ENCODE data around the gene PCBP4. TPM values are rescaled to one million over a fixed set of nuclear protein-coding genes. Genes with fewer than 3 reads are reported as not detected.

Gene PCBP4
- total RNA-seq, 1 experiment from 2014 or later, result 28.7 TPM

DNA sequence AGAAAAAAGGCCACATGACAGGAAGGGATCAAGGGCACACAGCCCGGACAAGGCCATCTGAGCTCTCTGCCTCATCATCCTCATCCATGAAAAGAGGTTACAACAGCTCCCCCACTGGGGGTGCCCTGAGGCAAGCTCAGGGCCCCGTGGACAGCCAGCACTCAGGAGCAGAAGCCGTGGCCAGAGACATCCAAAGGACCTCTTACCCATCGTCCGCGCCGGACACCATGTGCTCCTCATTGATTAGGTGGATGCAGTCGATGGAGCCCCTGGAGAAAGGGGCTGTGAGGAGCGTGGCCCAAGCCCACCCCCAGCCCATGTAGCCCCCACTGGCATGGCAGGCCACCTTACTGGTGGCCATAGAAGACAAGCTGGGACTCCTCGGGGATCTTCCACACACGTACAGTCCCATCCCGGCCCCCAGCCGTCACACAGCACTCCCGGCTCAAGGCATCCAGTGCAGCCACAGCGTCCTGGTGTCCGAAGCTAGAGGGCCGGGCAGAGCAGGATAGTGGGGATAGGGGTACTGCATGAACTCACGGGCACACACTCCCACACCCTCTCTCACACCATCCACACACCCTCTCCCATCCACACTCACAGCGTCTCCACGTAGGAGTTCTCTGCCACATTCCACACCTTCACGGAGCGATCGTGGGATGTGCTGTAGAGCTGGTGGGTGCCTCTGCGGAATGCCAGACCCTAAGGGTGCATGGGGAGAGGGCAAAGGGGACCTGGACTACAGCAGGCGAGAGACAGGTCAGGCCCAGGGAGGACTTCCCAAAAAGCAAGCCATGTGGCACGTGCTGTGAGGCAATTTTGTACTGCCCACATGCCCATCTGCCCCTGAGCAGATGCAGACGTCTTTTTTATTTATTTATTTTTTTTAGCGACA, 32.0 kb downstream of the PCBP4 start (continued):
- TF ChIP-seq, protein P1, sequence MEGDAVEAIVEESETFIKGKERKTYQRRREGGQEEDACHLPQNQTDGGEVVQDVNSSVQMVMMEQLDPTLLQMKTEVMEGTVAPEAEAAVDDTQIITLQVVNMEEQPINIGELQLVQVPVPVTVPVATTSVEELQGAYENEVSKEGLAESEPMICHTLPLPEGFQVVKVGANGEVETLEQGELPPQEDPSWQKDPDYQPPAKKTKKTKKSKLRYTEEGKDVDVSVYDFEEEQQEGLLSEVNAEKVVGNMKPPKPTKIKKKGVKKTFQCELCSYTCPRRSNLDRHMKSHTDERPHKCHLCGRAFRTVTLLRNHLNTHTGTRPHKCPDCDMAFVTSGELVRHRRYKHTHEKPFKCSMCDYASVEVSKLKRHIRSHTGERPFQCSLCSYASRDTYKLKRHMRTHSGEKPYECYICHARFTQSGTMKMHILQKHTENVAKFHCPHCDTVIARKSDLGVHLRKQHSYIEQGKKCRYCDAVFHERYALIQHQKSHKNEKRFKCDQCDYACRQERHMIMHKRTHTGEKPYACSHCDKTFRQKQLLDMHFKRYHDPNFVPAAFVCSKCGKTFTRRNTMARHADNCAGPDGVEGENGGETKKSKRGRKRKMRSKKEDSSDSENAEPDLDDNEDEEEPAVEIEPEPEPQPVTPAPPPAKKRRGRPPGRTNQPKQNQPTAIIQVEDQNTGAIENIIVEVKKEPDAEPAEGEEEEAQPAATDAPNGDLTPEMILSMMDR (IDR thresholded peaks at IDR 0.05), result no peak
- TF ChIP-seq, protein P2, sequence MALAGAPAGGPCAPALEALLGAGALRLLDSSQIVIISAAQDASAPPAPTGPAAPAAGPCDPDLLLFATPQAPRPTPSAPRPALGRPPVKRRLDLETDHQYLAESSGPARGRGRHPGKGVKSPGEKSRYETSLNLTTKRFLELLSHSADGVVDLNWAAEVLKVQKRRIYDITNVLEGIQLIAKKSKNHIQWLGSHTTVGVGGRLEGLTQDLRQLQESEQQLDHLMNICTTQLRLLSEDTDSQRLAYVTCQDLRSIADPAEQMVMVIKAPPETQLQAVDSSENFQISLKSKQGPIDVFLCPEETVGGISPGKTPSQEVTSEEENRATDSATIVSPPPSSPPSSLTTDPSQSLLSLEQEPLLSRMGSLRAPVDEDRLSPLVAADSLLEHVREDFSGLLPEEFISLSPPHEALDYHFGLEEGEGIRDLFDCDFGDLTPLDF (CRISPR knock-in tag; IDR thresholded peaks at IDR 0.05), result no peak
- TF ChIP-seq, protein P3, sequence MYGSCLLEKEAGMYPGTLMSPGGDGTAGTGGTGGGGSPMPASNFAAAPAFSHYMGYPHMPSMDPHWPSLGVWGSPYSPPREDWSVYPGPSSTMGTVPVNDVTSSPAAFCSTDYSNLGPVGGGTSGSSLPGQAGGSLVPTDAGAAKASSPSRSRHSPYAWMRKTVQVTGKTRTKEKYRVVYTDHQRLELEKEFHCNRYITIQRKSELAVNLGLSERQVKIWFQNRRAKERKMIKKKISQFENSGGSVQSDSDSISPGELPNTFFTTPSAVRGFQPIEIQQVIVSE (CRISPR knock-in tag; IDR thresholded peaks at IDR 0.05; ENCODE audit: borderline replicate concordance), result no peak
- no peak for TF ChIP-seq OVOL2 (CRISPR knock-in tag; IDR thresholded peaks at IDR 0.05; ENCODE audit: borderline replicate concordance)
- TF ChIP-seq, protein P4, sequence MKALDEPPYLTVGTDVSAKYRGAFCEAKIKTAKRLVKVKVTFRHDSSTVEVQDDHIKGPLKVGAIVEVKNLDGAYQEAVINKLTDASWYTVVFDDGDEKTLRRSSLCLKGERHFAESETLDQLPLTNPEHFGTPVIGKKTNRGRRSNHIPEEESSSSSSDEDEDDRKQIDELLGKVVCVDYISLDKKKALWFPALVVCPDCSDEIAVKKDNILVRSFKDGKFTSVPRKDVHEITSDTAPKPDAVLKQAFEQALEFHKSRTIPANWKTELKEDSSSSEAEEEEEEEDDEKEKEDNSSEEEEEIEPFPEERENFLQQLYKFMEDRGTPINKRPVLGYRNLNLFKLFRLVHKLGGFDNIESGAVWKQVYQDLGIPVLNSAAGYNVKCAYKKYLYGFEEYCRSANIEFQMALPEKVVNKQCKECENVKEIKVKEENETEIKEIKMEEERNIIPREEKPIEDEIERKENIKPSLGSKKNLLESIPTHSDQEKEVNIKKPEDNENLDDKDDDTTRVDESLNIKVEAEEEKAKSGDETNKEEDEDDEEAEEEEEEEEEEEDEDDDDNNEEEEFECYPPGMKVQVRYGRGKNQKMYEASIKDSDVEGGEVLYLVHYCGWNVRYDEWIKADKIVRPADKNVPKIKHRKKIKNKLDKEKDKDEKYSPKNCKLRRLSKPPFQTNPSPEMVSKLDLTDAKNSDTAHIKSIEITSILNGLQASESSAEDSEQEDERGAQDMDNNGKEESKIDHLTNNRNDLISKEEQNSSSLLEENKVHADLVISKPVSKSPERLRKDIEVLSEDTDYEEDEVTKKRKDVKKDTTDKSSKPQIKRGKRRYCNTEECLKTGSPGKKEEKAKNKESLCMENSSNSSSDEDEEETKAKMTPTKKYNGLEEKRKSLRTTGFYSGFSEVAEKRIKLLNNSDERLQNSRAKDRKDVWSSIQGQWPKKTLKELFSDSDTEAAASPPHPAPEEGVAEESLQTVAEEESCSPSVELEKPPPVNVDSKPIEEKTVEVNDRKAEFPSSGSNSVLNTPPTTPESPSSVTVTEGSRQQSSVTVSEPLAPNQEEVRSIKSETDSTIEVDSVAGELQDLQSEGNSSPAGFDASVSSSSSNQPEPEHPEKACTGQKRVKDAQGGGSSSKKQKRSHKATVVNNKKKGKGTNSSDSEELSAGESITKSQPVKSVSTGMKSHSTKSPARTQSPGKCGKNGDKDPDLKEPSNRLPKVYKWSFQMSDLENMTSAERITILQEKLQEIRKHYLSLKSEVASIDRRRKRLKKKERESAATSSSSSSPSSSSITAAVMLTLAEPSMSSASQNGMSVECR (CRISPR knock-in tag; IDR thresholded peaks at IDR 0.05; ENCODE audit: borderline replicate concordance), result no peak
- no peak for TF ChIP-seq TEAD1 (CRISPR knock-in tag; IDR thresholded peaks at IDR 0.05)
- TF ChIP-seq SP1 (CRISPR knock-in tag; conservative IDR thresholded peaks at IDR 0.05), result no peak
- TF ChIP-seq, protein P5, sequence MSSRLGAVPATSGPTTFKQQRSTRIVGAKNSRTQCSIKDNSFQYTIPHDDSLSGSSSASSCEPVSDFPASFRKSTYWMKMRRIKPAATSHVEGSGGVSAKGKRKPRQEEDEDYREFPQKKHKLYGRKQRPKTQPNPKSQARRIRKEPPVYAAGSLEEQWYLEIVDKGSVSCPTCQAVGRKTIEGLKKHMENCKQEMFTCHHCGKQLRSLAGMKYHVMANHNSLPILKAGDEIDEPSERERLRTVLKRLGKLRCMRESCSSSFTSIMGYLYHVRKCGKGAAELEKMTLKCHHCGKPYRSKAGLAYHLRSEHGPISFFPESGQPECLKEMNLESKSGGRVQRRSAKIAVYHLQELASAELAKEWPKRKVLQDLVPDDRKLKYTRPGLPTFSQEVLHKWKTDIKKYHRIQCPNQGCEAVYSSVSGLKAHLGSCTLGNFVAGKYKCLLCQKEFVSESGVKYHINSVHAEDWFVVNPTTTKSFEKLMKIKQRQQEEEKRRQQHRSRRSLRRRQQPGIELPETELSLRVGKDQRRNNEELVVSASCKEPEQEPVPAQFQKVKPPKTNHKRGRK (CRISPR knock-in tag; IDR thresholded peaks at IDR 0.05; ENCODE audit: borderline replicate concordance), result no peak
- TF ChIP-seq, protein P6, sequence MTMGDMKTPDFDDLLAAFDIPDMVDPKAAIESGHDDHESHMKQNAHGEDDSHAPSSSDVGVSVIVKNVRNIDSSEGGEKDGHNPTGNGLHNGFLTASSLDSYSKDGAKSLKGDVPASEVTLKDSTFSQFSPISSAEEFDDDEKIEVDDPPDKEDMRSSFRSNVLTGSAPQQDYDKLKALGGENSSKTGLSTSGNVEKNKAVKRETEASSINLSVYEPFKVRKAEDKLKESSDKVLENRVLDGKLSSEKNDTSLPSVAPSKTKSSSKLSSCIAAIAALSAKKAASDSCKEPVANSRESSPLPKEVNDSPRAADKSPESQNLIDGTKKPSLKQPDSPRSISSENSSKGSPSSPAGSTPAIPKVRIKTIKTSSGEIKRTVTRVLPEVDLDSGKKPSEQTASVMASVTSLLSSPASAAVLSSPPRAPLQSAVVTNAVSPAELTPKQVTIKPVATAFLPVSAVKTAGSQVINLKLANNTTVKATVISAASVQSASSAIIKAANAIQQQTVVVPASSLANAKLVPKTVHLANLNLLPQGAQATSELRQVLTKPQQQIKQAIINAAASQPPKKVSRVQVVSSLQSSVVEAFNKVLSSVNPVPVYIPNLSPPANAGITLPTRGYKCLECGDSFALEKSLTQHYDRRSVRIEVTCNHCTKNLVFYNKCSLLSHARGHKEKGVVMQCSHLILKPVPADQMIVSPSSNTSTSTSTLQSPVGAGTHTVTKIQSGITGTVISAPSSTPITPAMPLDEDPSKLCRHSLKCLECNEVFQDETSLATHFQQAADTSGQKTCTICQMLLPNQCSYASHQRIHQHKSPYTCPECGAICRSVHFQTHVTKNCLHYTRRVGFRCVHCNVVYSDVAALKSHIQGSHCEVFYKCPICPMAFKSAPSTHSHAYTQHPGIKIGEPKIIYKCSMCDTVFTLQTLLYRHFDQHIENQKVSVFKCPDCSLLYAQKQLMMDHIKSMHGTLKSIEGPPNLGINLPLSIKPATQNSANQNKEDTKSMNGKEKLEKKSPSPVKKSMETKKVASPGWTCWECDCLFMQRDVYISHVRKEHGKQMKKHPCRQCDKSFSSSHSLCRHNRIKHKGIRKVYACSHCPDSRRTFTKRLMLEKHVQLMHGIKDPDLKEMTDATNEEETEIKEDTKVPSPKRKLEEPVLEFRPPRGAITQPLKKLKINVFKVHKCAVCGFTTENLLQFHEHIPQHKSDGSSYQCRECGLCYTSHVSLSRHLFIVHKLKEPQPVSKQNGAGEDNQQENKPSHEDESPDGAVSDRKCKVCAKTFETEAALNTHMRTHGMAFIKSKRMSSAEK (CRISPR knock-in tag; IDR thresholded peaks at IDR 0.05; ENCODE audit: borderline replicate concordance), result no peak
- TF ChIP-seq GABPB1 (CRISPR knock-in tag; IDR thresholded peaks at IDR 0.05), result no peak
- no peak for TF ChIP-seq ZNF263 (CRISPR knock-in tag; IDR thresholded peaks at IDR 0.05; ENCODE audit: low read depth)
- TF ChIP-seq TP53 (CRISPR knock-in tag; IDR thresholded peaks at IDR 0.05), result no peak
- TF ChIP-seq, protein P7, sequence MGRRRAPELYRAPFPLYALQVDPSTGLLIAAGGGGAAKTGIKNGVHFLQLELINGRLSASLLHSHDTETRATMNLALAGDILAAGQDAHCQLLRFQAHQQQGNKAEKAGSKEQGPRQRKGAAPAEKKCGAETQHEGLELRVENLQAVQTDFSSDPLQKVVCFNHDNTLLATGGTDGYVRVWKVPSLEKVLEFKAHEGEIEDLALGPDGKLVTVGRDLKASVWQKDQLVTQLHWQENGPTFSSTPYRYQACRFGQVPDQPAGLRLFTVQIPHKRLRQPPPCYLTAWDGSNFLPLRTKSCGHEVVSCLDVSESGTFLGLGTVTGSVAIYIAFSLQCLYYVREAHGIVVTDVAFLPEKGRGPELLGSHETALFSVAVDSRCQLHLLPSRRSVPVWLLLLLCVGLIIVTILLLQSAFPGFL (CRISPR knock-in tag; IDR thresholded peaks at IDR 0.05; ENCODE audit: borderline replicate concordance), result no peak
- TF ChIP-seq, protein P8, sequence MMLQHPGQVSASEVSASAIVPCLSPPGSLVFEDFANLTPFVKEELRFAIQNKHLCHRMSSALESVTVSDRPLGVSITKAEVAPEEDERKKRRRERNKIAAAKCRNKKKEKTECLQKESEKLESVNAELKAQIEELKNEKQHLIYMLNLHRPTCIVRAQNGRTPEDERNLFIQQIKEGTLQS (CRISPR knock-in tag; conservative IDR thresholded peaks at IDR 0.05), result no peak
- TF ChIP-seq KAT7 (CRISPR knock-in tag; IDR thresholded peaks at IDR 0.05; ENCODE audit: borderline replicate concordance), result no peak
- TF ChIP-seq, protein P9, sequence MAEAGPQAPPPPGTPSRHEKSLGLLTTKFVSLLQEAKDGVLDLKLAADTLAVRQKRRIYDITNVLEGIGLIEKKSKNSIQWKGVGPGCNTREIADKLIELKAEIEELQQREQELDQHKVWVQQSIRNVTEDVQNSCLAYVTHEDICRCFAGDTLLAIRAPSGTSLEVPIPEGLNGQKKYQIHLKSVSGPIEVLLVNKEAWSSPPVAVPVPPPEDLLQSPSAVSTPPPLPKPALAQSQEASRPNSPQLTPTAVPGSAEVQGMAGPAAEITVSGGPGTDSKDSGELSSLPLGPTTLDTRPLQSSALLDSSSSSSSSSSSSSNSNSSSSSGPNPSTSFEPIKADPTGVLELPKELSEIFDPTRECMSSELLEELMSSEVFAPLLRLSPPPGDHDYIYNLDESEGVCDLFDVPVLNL (CRISPR knock-in tag; IDR thresholded peaks at IDR 0.05; ENCODE audit: borderline replicate concordance, low read depth), result no peak
- TF ChIP-seq, protein P10, sequence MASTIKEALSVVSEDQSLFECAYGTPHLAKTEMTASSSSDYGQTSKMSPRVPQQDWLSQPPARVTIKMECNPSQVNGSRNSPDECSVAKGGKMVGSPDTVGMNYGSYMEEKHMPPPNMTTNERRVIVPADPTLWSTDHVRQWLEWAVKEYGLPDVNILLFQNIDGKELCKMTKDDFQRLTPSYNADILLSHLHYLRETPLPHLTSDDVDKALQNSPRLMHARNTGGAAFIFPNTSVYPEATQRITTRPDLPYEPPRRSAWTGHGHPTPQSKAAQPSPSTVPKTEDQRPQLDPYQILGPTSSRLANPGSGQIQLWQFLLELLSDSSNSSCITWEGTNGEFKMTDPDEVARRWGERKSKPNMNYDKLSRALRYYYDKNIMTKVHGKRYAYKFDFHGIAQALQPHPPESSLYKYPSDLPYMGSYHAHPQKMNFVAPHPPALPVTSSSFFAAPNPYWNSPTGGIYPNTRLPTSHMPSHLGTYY (CRISPR knock-in tag; IDR thresholded peaks at IDR 0.05), result no peak
